CD14-positive monocyte (primary cell): ENCODE results near the gene GNAT1. TPM values are rescaled to one million over a fixed set of nuclear protein-coding genes. Genes with fewer than 3 reads are reported as not detected.

Source experiments
- DNase-seq, 3 donors: peaks; one replicate each; pipeline ENCODE4 v3.0.0-alpha.2; 2011 to 2022
- H2AFZ ChIP-seq: 2 replicates; pipeline ENCODE4 v1.6.0; 2012; ENCODE audit warnings: mild to moderate bottlenecking, low read depth, low read length, inconsistent platforms; ENCODE audit not compliant: insufficient read depth, poor library complexity, severe bottlenecking
- H3K27ac ChIP-seq, 2 donors: 1 replicate in 1 of 2; 2 replicates in 1 of 2; pipeline ENCODE4 v1.5.1; 2012 to 2013; ENCODE audit warnings: low read length in 2 of 2, control low read depth in 1 of 2, inconsistent platforms in 1 of 2, low read depth in 1 of 2, mild to moderate bottlenecking in 1 of 2
- H3K27me3 ChIP-seq, 2 donors: one replicate each; pipeline versions ENCODE4 v1.6.0 to v1.6.1; 2011 to 2013; ENCODE audit warnings: low read length in 2 of 2; ENCODE audit not compliant: control insufficient read depth in 2 of 2, insufficient read depth in 2 of 2
- H3K36me3 ChIP-seq, 2 donors: replicated peaks in 1 of 2; 1 replicate in 1 of 2; 2 replicates in 1 of 2; pipeline versions ENCODE4 v1.5.1 to v1.6.1; 2012 to 2013; ENCODE audit warnings: low read length in 2 of 2, control low read depth in 1 of 2, inconsistent platforms in 1 of 2, mild to moderate bottlenecking in 1 of 2; ENCODE audit not compliant: insufficient read depth in 2 of 2, control insufficient read depth in 1 of 2
- H3K4me1 ChIP-seq, 2 donors: 1 replicate in 1 of 2; 2 replicates in 1 of 2; pipeline versions ENCODE4 v1.5.1 to v1.6.1; 2012 to 2013; ENCODE audit warnings: low read length in 2 of 2, control low read depth in 1 of 2, inconsistent platforms in 1 of 2, mild to moderate bottlenecking in 1 of 2, moderate library complexity in 1 of 2; ENCODE audit not compliant: insufficient read depth in 2 of 2, control insufficient read depth in 1 of 2
- H3K4me2 ChIP-seq: replicated peaks from 2 replicates; pipeline ENCODE3; 2012; ENCODE audit warnings: low read length, moderate library complexity, mild to moderate bottlenecking; ENCODE audit not compliant: poor library complexity, severe bottlenecking; ENCODE audit errors: extremely low read depth
- H3K4me3 ChIP-seq, 3 experiments: fragments of 200-600 bp in 1 of 3; sonication (generic) in 1 of 3; replicated peaks in 1 of 3; 1 replicate in 2 of 3; 2 replicates in 1 of 3; pipeline ENCODE4 v1.5.1; 2011 to 2013; ENCODE audit warnings: low read length in 3 of 3, mild to moderate bottlenecking in 3 of 3, control low read depth in 2 of 3, low read depth in 2 of 3, inconsistent platforms in 1 of 3, moderate library complexity in 1 of 3
- H3K79me2 ChIP-seq: 2 replicates; pipeline ENCODE4 v1.6.0; 2012; ENCODE audit warnings: mild to moderate bottlenecking, control low read depth, inconsistent platforms, low read length, moderate library complexity; ENCODE audit not compliant: insufficient read depth
- H3K9ac ChIP-seq: 2 replicates; pipeline ENCODE4 v1.6.0; 2017; ENCODE audit warnings: low read length, mild to moderate bottlenecking; ENCODE audit not compliant: insufficient read depth, poor library complexity, severe bottlenecking
- H3K9me3 ChIP-seq, 2 donors: replicated peaks in 1 of 2; 1 replicate in 1 of 2; 2 replicates in 1 of 2; pipeline versions ENCODE4 v1.5.1 to v1.6.1; 2012 to 2013; ENCODE audit warnings: low read length in 2 of 2, control low read depth in 1 of 2; ENCODE audit not compliant: control insufficient read depth in 1 of 2, insufficient read depth in 1 of 2
- H4K20me1 ChIP-seq: 2 replicates; pipeline ENCODE4 v1.6.0; 2012; ENCODE audit warnings: mild to moderate bottlenecking, low read length, control low read depth, moderate library complexity; ENCODE audit not compliant: insufficient read depth
- H3K27ac Mint-ChIP-seq, 7 donors: one replicate each; pipeline ENCODE4 v1.8.0; 2020; ENCODE audit warnings: mild to moderate bottlenecking in 7 of 7, mixed read lengths in 7 of 7, moderate library complexity in 6 of 7, inconsistent platforms in 2 of 7
- H3K27me3 Mint-ChIP-seq, 3 donors: one replicate each; pipeline ENCODE4 v1.8.0; 2021 to 2022; ENCODE audit warnings: low read depth in 3 of 3, mild to moderate bottlenecking in 3 of 3, mixed read lengths in 3 of 3, moderate library complexity in 3 of 3, inconsistent platforms in 1 of 3
- H3K36me3 Mint-ChIP-seq, 2 donors: one replicate each; pipeline ENCODE4 v1.8.0; 2020; ENCODE audit warnings: mixed read lengths in 2 of 2, inconsistent platforms in 1 of 2, mild to moderate bottlenecking in 1 of 2
- H3K4me1 Mint-ChIP-seq: one replicate; pipeline ENCODE4 v1.8.0; 2020; ENCODE audit warnings: mild to moderate bottlenecking, mixed read lengths
- H3K4me3 Mint-ChIP-seq, 2 donors: one replicate each; pipeline ENCODE4 v1.8.0; 2020; ENCODE audit warnings: mild to moderate bottlenecking in 2 of 2, mixed read lengths in 2 of 2, moderate library complexity in 1 of 2
- H3K9me3 Mint-ChIP-seq, 7 donors: one replicate each; pipeline ENCODE4 v1.8.0; 2020 to 2022; ENCODE audit warnings: mixed read lengths in 7 of 7, mild to moderate bottlenecking in 6 of 7, moderate library complexity in 6 of 7, inconsistent platforms in 2 of 7
- CTCF ChIP-seq: fragments of 200-600 bp; IDR thresholded peaks from one replicate; pipeline ENCODE4 v1.8.0; 2022; ENCODE audit warnings: antibody characterized with exemption, mild to moderate bottlenecking
- WGBS: methylation state at CpG from one replicate; pipeline ENCODE4 v1.1.5; 2013; ENCODE audit warnings: missing lambda C conversion rate; ENCODE audit not compliant: insufficient coverage; 5-methylcytosine and 5-hydroxymethylcytosine counted together
- intact Hi-C, 2 donors: fragments of 100-400 bp; cut with micrococcal nuclease; formaldehyde crosslinking; loops; one replicate each; pipeline versions ENCODE4 v1.15.0 to v1.15.1; 2023
- polyA plus RNA-seq, 3 donors: library from polyadenylated mRNA; depleted of rRNA in 1 of 3; unstranded in 2 of 3; stranded (reverse) in 1 of 3; fragments of 300-500 nt in 2 of 3; fragments of >200 nt in 1 of 3; fragmentation: Illumina TruSeq in 2 of 3; gene quantifications; 1 replicate in 2 of 3; 2 replicates in 1 of 3; pipeline ENCODE4 v1.2.3, GENCODE V29; 2012 to 2021

GNAT1 gene
- polyA plus RNA-seq, 3 donors = not detected

GRCh38 chr3:50167069-50167840 is 24.2 kb upstream of the GNAT1 start:
- peaks cover 2 to 8% (median 7%) of the 10 kb centered on the region in 3 donors for H3K27me3 Mint-ChIP-seq
- DNase-seq = no peak
- Histone ChIP-seq H4K20me1 (no peaks in the 10 kb centered on the region), H3K4me1 (peaks cover 7 to 8% of the 10 kb centered on the region in 2 donors), H3K27me3 (no peaks in the 10 kb centered on the region), H3K79me2 (no peaks in the 10 kb centered on the region), H2AFZ (no peak overlapping the region), H3K4me2 (no peak overlapping the region), H3K36me3 (no peaks in the 10 kb centered on the region), H3K9me3 (no peaks in the 10 kb centered on the region), H3K4me3 (no peak overlapping the region), H3K9ac (no peak overlapping the region), H3K27ac (no peak overlapping the region)
- peak overlapping the region in 2 of 7 donors; percentile 12 to 26 for H3K27ac Mint-ChIP-seq
- intact Hi-C loops = no loop called here
- H3K4me3 Mint-ChIP-seq = no peak overlapping the region
- no peaks in the 10 kb centered on the region for H3K9me3 Mint-ChIP-seq
- 90% methylated on average over 9 of the region's 16 CpGs for WGBS
- H3K36me3 Mint-ChIP-seq = no peaks in the 10 kb centered on the region
- no peak for TF ChIP-seq CTCF
- peaks cover 14% of the 10 kb centered on the region for H3K4me1 Mint-ChIP-seq

- intact Hi-C loops = no loop called here
- Mint-ChIP-seq H3K27ac (peak overlapping the region in 1 of 7 donors; percentile 12), H3K27me3 (peaks cover 2 to 7% (median 7%) of the 10 kb centered on the region in 3 donors), H3K4me1 (peaks cover 14% of the 10 kb centered on the region), H3K4me3 (no peak overlapping the region), H3K36me3 (no peaks in the 10 kb centered on the region), H3K9me3 (no peaks in the 10 kb centered on the region)
- H3K9me3 ChIP-seq = no peaks in the 10 kb centered on the region
- H3K4me2 ChIP-seq = no peak overlapping the region
- no peak overlapping the region for H2AFZ ChIP-seq
- H3K36me3 ChIP-seq = no peaks in the 10 kb centered on the region
- H3K4me1 ChIP-seq = peaks cover 7 to 8% of the 10 kb centered on the region in 2 donors
- no peaks in the 10 kb centered on the region for H4K20me1 ChIP-seq
- no peak for DNase-seq
- no peak overlapping the region for H3K27ac ChIP-seq
- WGBS = 97% methylated on average over 5 of the region's 7 CpGs
- H3K4me3 ChIP-seq = no peak overlapping the region
- no peaks in the 10 kb centered on the region for H3K27me3 ChIP-seq
- H3K79me2 ChIP-seq = no peaks in the 10 kb centered on the region
- TF ChIP-seq CTCF = no peak
- H3K9ac ChIP-seq = no peak overlapping the region
Observed at GRCh38 chr3:50167841-50168209, 23.6 kb upstream of the GNAT1 start.
